GM19099 (cell line): ENCODE measurements around the gene SFXN1.

Experiments used
- POLR2A ChIP-seq: IDR thresholded peaks from 3 replicates; pipeline ENCODE4 v1.6.1; 2011; ENCODE audit warnings: low read depth; ENCODE audit not compliant: insufficient read length; ENCODE audit errors: extremely low read depth

The SFXN1 gene

DNA sequence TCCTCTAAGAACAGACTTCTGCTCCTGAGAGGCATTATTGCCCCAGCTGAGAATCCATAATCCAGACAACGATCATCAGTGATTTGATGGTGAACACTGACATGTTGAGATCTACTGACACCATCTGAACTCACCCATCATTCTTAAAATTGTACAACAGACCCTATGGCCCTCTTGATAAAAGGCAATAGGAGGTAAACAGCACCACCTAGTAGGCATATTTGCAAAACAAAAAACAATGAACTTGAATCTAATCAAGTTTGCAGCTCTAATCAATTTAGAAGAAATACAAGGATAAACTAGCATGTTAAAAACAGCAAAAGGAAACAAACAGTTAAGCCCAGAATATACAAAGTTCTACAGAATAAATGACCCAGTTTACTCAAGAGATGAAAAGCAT is 89.6 kb downstream of the SFXN1 start:
- TF ChIP-seq POLR2A, result no peak

DNA sequence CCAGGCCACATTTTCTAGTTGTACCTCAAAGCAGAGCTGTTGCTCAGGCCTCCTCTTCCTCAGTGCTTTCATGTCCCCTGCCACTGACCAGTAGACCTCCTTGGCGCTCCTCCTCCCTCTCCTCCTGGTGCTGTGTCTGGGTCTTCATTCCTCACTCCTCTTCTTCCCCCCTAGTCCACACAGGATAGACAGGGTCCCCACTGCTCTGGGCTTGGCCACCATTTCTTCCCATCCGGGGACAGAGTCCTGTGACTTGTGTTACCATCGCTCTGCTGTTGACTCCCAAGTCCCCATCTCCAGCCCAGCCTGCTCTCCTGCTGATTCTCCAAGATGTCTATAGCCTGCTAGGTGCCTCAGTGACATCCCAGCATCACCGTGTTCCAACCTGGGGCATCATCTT is 91.3 kb downstream of the SFXN1 start:
- no peak for TF ChIP-seq POLR2A

DNA sequence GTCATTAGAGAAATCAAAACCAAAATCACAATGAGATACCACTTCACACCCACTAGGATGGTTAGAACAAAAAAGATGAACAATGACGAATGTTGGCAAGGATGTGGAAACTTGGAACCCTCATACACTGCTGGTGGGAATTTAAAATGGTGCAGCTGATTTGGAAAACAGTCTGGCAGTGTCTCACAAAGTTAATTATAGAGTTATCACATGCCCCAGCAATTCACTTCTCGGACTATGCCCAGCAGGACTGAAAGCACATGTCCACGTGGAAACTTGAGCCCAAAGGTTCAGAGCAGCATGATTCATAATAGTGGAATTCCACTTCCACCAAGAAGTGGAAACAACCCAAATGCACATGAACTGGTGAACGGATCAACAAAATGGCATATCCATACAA is 94.5 kb downstream of the SFXN1 start:
- TF ChIP-seq POLR2A, result no peak

DNA sequence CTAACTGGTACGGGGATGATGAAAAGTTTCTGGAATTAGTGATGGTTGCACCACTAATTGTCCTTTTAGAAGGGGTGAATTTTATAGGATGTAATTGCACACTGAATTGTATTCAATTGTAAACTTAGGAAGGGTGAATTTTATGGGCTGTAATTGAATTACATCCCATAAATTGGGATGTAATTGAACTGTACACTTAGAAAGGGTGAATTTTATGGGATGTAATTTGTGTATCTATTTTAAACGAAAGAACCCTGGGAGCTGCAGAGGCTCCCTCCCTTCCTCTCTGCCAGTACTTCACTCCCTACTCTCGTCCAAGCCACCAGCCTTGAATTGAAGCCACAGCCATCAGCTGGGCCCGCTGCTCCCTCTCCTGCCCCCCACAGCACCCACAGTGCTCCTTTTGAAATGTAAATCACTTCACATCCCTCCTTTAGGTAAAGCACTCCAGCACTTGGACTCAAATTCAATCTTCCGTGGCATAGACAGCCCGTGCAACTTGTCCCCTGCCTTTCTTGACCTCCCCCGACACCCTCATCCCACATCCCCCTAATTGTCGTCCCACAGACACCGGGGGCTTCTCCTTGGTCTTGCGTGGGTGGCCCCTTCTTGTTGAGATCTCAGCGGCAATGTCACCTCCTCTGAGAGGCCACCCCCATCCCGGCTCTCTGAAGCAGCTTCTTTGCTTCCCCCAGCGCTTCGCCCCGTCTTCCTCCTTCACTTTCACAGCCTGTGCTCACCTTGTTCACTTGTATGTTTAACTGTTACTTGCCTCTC is 95.3 kb downstream of the SFXN1 start:
- no peak for TF ChIP-seq POLR2A

DNA sequence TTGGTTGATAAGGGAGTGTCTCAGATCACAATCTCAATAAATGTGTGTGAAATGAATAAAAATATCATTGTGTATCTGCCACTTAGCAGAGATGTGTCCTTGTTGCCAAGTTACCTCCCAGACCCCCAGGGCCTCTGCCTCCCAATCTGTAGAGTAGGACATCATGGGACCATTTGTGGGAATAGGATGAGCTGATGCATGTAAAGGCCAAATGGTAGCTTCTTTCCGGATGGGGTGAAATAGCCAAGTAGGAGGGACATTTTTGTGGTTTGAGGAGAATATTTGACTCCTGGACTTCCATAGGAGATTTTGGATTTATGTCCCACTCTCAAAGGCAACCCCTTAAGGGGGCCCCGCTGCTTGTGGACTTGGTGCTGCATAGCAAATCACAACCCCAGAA is 96.9 kb downstream of the SFXN1 start:
- TF ChIP-seq POLR2A, result no peak

DNA sequence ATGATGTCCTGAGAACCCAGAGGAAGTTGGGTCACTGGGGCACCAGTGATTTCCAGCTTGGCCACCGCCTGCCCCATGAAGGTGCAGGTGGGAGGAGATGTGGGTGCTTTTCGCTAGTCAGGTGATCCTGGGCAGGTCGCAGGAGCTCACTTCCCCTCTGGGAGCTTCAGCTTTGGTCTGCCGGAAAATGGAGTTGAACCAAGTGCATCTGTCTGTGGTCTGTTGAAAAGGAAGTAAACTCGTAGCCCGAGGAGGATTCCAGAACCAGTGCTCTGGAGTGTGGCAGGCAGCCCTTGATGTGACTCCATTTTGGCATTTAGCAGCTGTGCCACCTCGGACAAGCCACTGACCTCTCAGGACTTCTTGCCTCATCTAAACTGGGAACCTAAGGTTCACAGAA is 97.7 kb downstream of the SFXN1 start:
- TF ChIP-seq POLR2A, result no peak

DNA sequence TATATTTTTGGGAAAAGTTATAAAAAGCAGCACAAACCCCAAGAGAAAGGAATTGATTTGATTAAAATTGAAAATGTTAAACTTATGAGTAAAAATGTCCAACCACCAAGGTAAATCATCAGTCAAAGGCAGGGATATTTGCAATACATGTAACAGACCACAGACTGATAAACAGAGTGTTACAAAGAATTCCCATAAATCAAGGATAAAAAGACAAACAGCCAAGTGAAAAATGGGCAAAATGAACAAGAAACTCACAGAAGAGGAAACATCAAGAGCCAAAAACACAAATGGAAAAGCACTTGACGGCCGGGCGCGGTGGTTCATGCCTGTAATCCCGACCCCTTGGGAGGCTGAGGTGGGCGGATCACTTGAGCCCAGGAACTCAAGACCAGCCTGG is 98.2 kb downstream of the SFXN1 start:
- no peak for TF ChIP-seq POLR2A
